Upper lobe of left lung (tissue), 6 donors: Measurements from ENCODE around the gene ITPA. TPM values are rescaled to one million over a fixed set of nuclear protein-coding genes. Genes with fewer than 3 reads are reported as not detected.

Experiments used
- ATAC-seq, 2 donors: fragments of 200-7000 bp; cut with Tn5 transposase; one replicate each; pipeline ENCODE4 v1.9.1; 2022; ENCODE audit warnings: mild to moderate bottlenecking in 2 of 2, moderate library complexity in 2 of 2; ENCODE audit not compliant: low FRiP score in 2 of 2
- DNase-seq, 2 donors: peaks; one replicate each; pipeline ENCODE4 v3.0.0-alpha.2; 2019 to 2020
- H3K27ac ChIP-seq, 4 donors: fragments of 200-600 bp; sonication (generic); one replicate each; pipeline ENCODE4 v1.5.1; 2016 to 2019
- H3K27me3 ChIP-seq, 4 donors: fragments of 200-600 bp; sonication (generic); one replicate each; pipeline ENCODE4 v1.5.1; 2017 to 2019
- H3K36me3 ChIP-seq, 4 donors: fragments of 200-600 bp; sonication (generic); one replicate each; pipeline ENCODE4 v1.5.1; 2016 to 2019
- H3K4me1 ChIP-seq, 4 donors: fragments of 200-600 bp; sonication (generic); one replicate each; pipeline ENCODE4 v1.5.1; 2018 to 2019
- H3K4me3 ChIP-seq, 4 donors: fragments of 200-600 bp; sonication (generic); one replicate each; pipeline ENCODE4 v1.5.1; 2017 to 2019; ENCODE audit warnings: mild to moderate bottlenecking in 2 of 4, moderate library complexity in 1 of 4
- H3K9me3 ChIP-seq, 4 donors: fragments of 200-600 bp; sonication (generic); one replicate each; pipeline ENCODE4 v1.5.1; 2018 to 2019
- EP300 ChIP-seq, 4 donors: sonication (generic); formaldehyde crosslinking; IDR thresholded peaks; one replicate each; pipeline ENCODE4 v1.5.1; 2017; ENCODE audit warnings: antibody characterized with exemption in 4 of 4, control low read depth in 2 of 4
- POLR2A ChIP-seq, 4 donors: fragments of 450-650 bp; IDR thresholded peaks; one replicate each; pipeline ENCODE4 v1.5.1; 2016 to 2017; ENCODE audit warnings: antibody characterized with exemption in 4 of 4, mild to moderate bottlenecking in 2 of 4
- POLR2AphosphoS5 ChIP-seq, 2 donors: sonication (generic); formaldehyde crosslinking; IDR thresholded peaks; one replicate each; pipeline ENCODE4 v1.5.1; 2017; ENCODE audit warnings: antibody characterized with exemption in 2 of 2
- WGBS, 2 donors: methylation state at CpG; one replicate each; pipeline ENCODE4 v1.1.5; 2017 to 2018; 5-methylcytosine and 5-hydroxymethylcytosine counted together
- total RNA-seq, 6 donors: library from RNA; depleted of rRNA in 4 of 6; stranded (reverse); fragments of >200 nt in 4 of 6; gene quantifications; one replicate each; pipeline versions ENCODE4 v1.1.0 to v1.2.1, GENCODE V29; 2016 to 2021
- TF ChIP-seq, protein P1 (sequence below), 6 experiments: fragments of 450-650 bp in 4 of 6; fragments of 200-600 bp in 2 of 6; sonication (generic) in 2 of 6; IDR thresholded peaks; one replicate each; pipeline ENCODE4 v1.5.1; 2016 to 2019; ENCODE audit warnings: antibody characterized with exemption in 6 of 6
- donor health status: DM: no; HTN: no; CAD: no; lungs with moderate emphysema.
- donor health status: DM: no; HTN: yes; CAD: no; lungs with severe emphysema.

The ITPA gene
- total RNA-seq, 6 donors from 2014 or later: 31.5 to 58.5 (median 43.3) TPM

DNA sequence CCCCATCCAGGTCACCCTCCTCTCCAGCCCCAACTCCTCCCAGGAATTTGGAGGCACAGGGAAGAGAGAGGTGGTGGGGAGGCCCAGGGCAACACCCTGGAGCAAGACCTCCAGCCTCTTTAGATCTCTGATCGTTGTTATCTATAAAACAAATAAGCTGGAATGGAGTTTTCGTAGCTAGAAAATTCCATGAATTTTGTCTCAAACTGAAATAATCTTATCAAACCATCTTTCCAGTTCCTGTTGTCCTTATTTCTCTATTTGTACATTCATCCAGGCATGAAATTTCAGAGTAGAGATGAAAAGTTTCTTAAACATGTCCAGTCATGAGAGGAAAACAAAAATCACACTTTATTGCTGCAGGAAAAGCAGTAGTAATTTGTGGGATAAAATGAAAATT is 35.9 kb downstream of the ITPA start:
- TF ChIP-seq, protein P1, sequence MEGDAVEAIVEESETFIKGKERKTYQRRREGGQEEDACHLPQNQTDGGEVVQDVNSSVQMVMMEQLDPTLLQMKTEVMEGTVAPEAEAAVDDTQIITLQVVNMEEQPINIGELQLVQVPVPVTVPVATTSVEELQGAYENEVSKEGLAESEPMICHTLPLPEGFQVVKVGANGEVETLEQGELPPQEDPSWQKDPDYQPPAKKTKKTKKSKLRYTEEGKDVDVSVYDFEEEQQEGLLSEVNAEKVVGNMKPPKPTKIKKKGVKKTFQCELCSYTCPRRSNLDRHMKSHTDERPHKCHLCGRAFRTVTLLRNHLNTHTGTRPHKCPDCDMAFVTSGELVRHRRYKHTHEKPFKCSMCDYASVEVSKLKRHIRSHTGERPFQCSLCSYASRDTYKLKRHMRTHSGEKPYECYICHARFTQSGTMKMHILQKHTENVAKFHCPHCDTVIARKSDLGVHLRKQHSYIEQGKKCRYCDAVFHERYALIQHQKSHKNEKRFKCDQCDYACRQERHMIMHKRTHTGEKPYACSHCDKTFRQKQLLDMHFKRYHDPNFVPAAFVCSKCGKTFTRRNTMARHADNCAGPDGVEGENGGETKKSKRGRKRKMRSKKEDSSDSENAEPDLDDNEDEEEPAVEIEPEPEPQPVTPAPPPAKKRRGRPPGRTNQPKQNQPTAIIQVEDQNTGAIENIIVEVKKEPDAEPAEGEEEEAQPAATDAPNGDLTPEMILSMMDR (IDR thresholded peaks at IDR 0.05): no peak
- TF ChIP-seq EP300 (IDR thresholded peaks at IDR 0.05) (no peak), POLR2AphosphoS5 (IDR thresholded peaks at IDR 0.05) (no peak), POLR2A (IDR thresholded peaks at IDR 0.05) (no peak)
- no peaks in the 10 kb centered on the region for H3K9me3 ChIP-seq
- 56 to 66% methylated on average over 2 of the region's 2 CpGs for WGBS, 2 donors
- H3K27ac ChIP-seq: no peak overlapping the region
- H3K27me3 ChIP-seq: peaks cover 0 to 10% (median 3%) of the 10 kb centered on the region in 4 donors
- H3K36me3 ChIP-seq: no peaks in the 10 kb centered on the region
- no peak for DNase-seq
- ATAC-seq: no peak
- no peak overlapping the region for H3K4me3 ChIP-seq
- H3K4me1 ChIP-seq: peaks cover 10 to 21% (median 12%) of the 10 kb centered on the region in 4 donors

DNA sequence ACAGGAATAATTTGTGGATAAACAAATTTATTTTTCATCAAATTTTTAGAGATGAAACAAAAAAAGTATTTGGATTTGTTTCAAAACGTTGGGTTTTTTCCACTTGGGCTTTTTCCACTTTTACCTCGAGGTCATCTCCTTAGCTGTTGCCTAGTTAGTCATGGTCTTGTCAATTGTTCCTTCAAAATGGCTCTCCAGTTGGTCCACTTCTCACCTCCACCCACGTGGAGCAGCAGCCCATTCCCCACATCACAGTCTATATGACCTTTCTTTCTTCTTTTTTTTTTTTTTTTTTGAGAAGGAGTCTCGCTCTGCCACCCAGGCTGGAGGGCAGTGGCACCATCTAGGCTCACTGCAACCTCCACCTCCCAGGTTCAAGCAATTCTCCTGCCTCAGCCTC is 36.4 kb downstream of the ITPA start:
- H3K27me3 ChIP-seq: peaks cover 0 to 8% (median under 1%) of the 10 kb centered on the region in 4 donors
- peaks cover 10 to 17% (median 12%) of the 10 kb centered on the region in 4 donors for H3K4me1 ChIP-seq
- no peaks in the 10 kb centered on the region for H3K9me3 ChIP-seq
- no peak for ATAC-seq
- DNase-seq: no peak
- no peak overlapping the region for H3K27ac ChIP-seq
- no peak overlapping the region for H3K4me3 ChIP-seq
- H3K36me3 ChIP-seq: peaks cover 0 to 2% (median 0%) of the 10 kb centered on the region in 4 donors
- TF ChIP-seq EP300 (IDR thresholded peaks at IDR 0.05) (no peak), POLR2A (IDR thresholded peaks at IDR 0.05) (no peak), POLR2AphosphoS5 (IDR thresholded peaks at IDR 0.05) (no peak)
- TF ChIP-seq, protein P1 (IDR thresholded peaks at IDR 0.05): no peak
- WGBS, 2 donors: 66 to 72% methylated on average over 4 of the region's 4 CpGs

DNA sequence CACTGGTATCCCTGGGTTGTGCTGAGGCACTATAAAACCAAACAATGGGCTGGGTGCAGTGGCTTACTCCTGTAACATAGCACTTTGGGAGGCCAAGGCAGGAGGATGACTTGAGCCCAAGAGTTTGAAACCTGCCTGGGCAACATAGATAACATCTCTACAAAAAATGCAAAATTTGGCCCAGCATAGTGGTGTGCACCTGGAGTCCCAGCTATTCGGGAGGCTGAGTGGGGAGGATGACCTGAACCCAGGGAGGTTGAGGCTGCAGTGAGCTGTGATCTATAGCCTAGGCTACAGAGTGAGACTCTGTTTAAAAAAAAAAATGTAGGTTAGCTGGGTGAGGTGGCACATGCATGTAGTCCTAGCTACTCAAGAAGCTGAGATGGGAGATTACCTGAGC is 37.4 kb downstream of the ITPA start:
- 95 to 100% methylated on average over 1 of the region's 1 CpG for WGBS, 2 donors
- Histone ChIP-seq H3K36me3 (peaks cover 0 to 6% (median 0%) of the 10 kb centered on the region in 4 donors), H3K27ac (no peak overlapping the region)

DNA sequence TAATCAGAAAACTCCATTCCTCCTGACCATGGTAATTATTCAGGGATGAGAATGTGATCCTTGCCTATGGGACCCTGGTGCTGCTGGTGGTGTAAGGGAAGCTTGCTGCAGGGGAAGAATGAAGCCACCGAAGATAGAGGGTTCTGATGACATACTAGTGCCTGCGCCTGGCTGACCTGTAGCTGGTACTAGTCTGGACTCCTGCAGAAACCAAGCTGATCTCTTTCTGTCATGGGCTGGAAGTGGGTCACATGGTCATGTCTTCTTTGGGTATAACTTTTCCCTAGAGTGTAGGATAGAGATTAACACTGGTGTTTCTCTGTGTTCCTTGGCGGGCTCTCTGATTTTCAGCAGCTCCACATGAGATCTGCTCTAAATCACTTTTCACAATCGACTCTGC is 38.3 kb downstream of the ITPA start:
- Histone ChIP-seq H3K9me3 (no peaks in the 10 kb centered on the region), H3K36me3 (peaks cover 0 to 16% (median 7%) of the 10 kb centered on the region in 4 donors), H3K4me1 (peaks cover 10 to 17% (median 12%) of the 10 kb centered on the region in 4 donors), H3K27ac (no peak overlapping the region), H3K4me3 (no peak overlapping the region), H3K27me3 (peaks cover 0 to 8% (median 0%) of the 10 kb centered on the region in 4 donors)
- DNase-seq (no peak), ATAC-seq (no peak)
- WGBS, 2 donors: 62 to 63% methylated on average over 4 of the region's 4 CpGs
- TF ChIP-seq EP300 (IDR thresholded peaks at IDR 0.05): no peak
- TF ChIP-seq, protein P1 (IDR thresholded peaks at IDR 0.05): no peak
- no peak for TF ChIP-seq POLR2AphosphoS5 (IDR thresholded peaks at IDR 0.05)
- no peak for TF ChIP-seq POLR2A (IDR thresholded peaks at IDR 0.05)

More for the DNA sequence above, 37.4 kb downstream of the ITPA start:
- H3K4me3 ChIP-seq: no peak overlapping the region
- DNase-seq (no peak), ATAC-seq (no peak)
- peaks cover 0 to 8% (median 0%) of the 10 kb centered on the region in 4 donors for H3K27me3 ChIP-seq
- peaks cover 10 to 17% (median 12%) of the 10 kb centered on the region in 4 donors for H3K4me1 ChIP-seq
- TF ChIP-seq POLR2AphosphoS5 (IDR thresholded peaks at IDR 0.05) (no peak), POLR2A (IDR thresholded peaks at IDR 0.05) (no peak), EP300 (IDR thresholded peaks at IDR 0.05) (no peak)
- TF ChIP-seq, protein P1 (IDR thresholded peaks at IDR 0.05): no peak
- H3K9me3 ChIP-seq: no peaks in the 10 kb centered on the region
